Measurements from ENCODE around the gene PSTPIP2. TPM values are rescaled to one million over a fixed set of nuclear protein-coding genes. Genes with fewer than 3 reads are reported as not detected.
"Not testable (repeated sequence)": the region's sequence is repeated elsewhere in the genome, so short reads cannot be mapped to it uniquely, and the experiment has no call there.

The PSTPIP2 gene
- polyA plus RNA-seq, 1 experiment = 5.9 TPM

- Histone ChIP-seq H3K27me3 (ENCODE audit: control insufficient read depth, insufficient read depth, low read length) (no peaks in the 10 kb centered on the region), H3K4me3 (ENCODE audit: low read depth, low read length) (no peak overlapping the region), H3K36me3 (ENCODE audit: control insufficient read depth, insufficient read depth, low read length) (no peaks in the 10 kb centered on the region)
- ChIA-PET CTCF (interaction anchor here (0.5 to 1.5 kb wide), 5 partner anchors 11 to 300 kb away, joined by 3 to 6 read pairs (median 4); no protein-coding TSS in a partner anchor), POLR2A (no interaction called here)
- DNase-seq (ENCODE audit: low read depth) = peak; percentile 67
- TF ChIP-seq, protein P1, sequence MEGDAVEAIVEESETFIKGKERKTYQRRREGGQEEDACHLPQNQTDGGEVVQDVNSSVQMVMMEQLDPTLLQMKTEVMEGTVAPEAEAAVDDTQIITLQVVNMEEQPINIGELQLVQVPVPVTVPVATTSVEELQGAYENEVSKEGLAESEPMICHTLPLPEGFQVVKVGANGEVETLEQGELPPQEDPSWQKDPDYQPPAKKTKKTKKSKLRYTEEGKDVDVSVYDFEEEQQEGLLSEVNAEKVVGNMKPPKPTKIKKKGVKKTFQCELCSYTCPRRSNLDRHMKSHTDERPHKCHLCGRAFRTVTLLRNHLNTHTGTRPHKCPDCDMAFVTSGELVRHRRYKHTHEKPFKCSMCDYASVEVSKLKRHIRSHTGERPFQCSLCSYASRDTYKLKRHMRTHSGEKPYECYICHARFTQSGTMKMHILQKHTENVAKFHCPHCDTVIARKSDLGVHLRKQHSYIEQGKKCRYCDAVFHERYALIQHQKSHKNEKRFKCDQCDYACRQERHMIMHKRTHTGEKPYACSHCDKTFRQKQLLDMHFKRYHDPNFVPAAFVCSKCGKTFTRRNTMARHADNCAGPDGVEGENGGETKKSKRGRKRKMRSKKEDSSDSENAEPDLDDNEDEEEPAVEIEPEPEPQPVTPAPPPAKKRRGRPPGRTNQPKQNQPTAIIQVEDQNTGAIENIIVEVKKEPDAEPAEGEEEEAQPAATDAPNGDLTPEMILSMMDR (IDR thresholded peaks at IDR 0.05; ENCODE audit: insufficient read depth, low read depth, low read length) = no peak
These were observed 109.2 kb downstream of the PSTPIP2 start for GRCh38 chr18:45962866-45963265.

GRCh38 chr18:45962461-45962860 is 109.6 kb downstream of the PSTPIP2 start:
- CTCF ChIA-PET = interaction anchor here (0.5 to 1.5 kb wide), 5 partner anchors 10 to 300 kb away, joined by 3 to 6 read pairs (median 4); no protein-coding TSS in a partner anchor
- H3K4me3 ChIP-seq (ENCODE audit: low read depth, low read length) = no peak overlapping the region
- DNase-seq (ENCODE audit: low read depth) = peak; percentile 25
- H3K27me3 ChIP-seq (ENCODE audit: control insufficient read depth, insufficient read depth, low read length) = no peaks in the 10 kb centered on the region
- no peaks in the 10 kb centered on the region for H3K36me3 ChIP-seq (ENCODE audit: control insufficient read depth, insufficient read depth, low read length)
- POLR2A ChIA-PET = no interaction called here
- TF ChIP-seq, protein P1 (IDR thresholded peaks at IDR 0.05; ENCODE audit: insufficient read depth, low read depth, low read length) = no peak

GRCh38 chr18:45959484-45959883 is 112.6 kb downstream of the PSTPIP2 start:
- DNase-seq (ENCODE audit: low read depth); CTCF ChIA-PET; H3K36me3 ChIP-seq (ENCODE audit: control insufficient read depth, insufficient read depth, low read length); POLR2A ChIA-PET; H3K27me3 ChIP-seq (ENCODE audit: control insufficient read depth, insufficient read depth, low read length); H3K4me3 ChIP-seq (ENCODE audit: low read depth, low read length): not testable (repeated sequence)

- no peaks in the 10 kb centered on the region for H3K27me3 ChIP-seq (ENCODE audit: control insufficient read depth, insufficient read depth, low read length)
- ChIA-PET CTCF (no interaction called here), POLR2A (no interaction called here)
- H3K36me3 ChIP-seq (ENCODE audit: control insufficient read depth, insufficient read depth, low read length) = no peaks in the 10 kb centered on the region
- no peak for DNase-seq (ENCODE audit: low read depth)
- no peak overlapping the region for H3K4me3 ChIP-seq (ENCODE audit: low read depth, low read length)
- TF ChIP-seq, protein P1 (IDR thresholded peaks at IDR 0.05; ENCODE audit: insufficient read depth, low read depth, low read length) = no peak
These were observed 113.3 kb downstream of the PSTPIP2 start for GRCh38 chr18:45958730-45959129.

DNA sequence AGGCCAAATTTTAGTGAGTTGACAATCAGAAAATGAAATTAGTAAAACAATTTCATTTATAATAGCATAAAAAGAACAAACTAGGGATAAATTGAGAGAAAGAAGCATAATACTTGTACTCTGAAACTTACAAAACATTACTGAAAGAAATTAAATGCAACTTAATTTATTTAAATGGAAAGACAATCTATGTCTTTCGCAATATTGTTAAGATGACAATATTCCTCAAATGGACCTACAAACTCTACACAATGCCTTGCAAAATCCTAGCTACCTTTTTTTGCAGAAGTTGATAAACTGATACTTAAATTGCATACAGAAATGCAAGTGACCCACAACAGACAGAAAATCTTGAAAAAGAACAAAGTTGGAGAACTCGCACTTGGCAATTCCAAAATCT is 114.0 kb downstream of the PSTPIP2 start:
- H3K36me3 ChIP-seq (ENCODE audit: control insufficient read depth, insufficient read depth, low read length) = no peaks in the 10 kb centered on the region
- no peak overlapping the region for H3K4me3 ChIP-seq (ENCODE audit: low read depth, low read length)
- ChIA-PET CTCF (no interaction called here), POLR2A (no interaction called here)
- TF ChIP-seq, protein P1 (IDR thresholded peaks at IDR 0.05; ENCODE audit: insufficient read depth, low read depth, low read length) = no peak
- no peak for DNase-seq (ENCODE audit: low read depth)
- no peaks in the 10 kb centered on the region for H3K27me3 ChIP-seq (ENCODE audit: control insufficient read depth, insufficient read depth, low read length)

DNA sequence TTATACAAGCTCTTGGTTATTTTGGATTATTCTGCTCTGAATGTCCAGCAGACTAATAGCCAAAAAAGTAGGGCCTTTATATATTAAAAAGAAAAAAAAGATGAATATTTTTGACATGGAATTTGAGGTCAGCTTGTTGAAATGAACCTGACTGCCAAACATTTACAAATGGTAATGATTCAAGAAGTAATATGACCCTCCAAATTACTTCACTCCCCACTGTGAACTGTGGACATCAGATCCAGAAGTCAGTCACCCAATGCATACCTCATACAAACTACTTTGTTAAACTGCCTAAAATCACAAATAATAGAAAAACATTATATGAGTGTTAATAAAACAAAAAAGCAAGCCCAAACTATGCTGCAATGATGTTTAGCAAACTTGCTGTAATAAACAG is 115.0 kb downstream of the PSTPIP2 start:
- Histone ChIP-seq H3K27me3 (ENCODE audit: control insufficient read depth, insufficient read depth, low read length) (no peaks in the 10 kb centered on the region), H3K4me3 (ENCODE audit: low read depth, low read length) (no peak overlapping the region), H3K36me3 (ENCODE audit: control insufficient read depth, insufficient read depth, low read length) (peaks cover 4% of the 10 kb centered on the region)
- TF ChIP-seq, protein P1 (IDR thresholded peaks at IDR 0.05; ENCODE audit: insufficient read depth, low read depth, low read length) = no peak
- ChIA-PET CTCF (interaction anchor here (0.7 kb wide), 1 partner anchor 240 kb away, joined by 3 read pairs; no protein-coding TSS in a partner anchor), POLR2A (no interaction called here)
- DNase-seq (ENCODE audit: low read depth) = no peak
